SU-DHL-6 (cell line): Measurements from ENCODE around the gene NPIPB2.
"Not testable (repeated sequence)": the region's sequence is repeated elsewhere in the genome, so short reads cannot be mapped to it uniquely, and the experiment has no call there.

Source experiments
- EZH2phosphoT487 ChIP-seq: fragments of 200-600 bp; sonication (generic), shearing (Covaris generic); conservative IDR thresholded peaks from 2 replicates; pipeline ENCODE4 v1.6.1; 2018; ENCODE audit warnings: mild to moderate bottlenecking, antibody characterized with exemption, low read length, moderate library complexity, mixed read lengths
- TF ChIP-seq, protein P1 (sequence below): fragments of 200-600 bp; sonication (generic); IDR thresholded peaks from one replicate; pipeline ENCODE4 v1.5.1; 2017; ENCODE audit warnings: antibody characterized with exemption, mild to moderate bottlenecking, low read length, moderate library complexity; ENCODE audit not compliant: insufficient read depth, poor library complexity, severe bottlenecking

DNA sequence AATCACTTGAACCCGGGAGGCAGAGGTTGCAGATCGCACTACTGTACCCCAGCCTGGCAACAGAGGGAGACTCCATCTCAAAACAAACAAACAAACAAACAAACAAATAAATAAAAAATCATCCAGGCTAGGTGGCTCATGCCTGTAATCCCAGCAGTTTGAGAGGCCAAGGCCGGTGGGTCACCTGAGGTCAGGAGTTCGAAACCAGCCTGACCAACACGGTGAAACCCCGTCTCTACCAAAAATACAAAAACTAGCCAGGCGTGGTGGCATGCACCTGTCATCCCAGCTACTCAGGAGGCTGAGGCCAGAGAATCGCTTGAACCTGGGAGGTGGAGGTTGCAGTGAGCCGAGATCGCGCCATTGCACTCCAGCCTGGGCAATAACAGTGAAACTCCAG, 21.1 kb upstream of the NPIPB2 start:
- TF ChIP-seq, protein P1, sequence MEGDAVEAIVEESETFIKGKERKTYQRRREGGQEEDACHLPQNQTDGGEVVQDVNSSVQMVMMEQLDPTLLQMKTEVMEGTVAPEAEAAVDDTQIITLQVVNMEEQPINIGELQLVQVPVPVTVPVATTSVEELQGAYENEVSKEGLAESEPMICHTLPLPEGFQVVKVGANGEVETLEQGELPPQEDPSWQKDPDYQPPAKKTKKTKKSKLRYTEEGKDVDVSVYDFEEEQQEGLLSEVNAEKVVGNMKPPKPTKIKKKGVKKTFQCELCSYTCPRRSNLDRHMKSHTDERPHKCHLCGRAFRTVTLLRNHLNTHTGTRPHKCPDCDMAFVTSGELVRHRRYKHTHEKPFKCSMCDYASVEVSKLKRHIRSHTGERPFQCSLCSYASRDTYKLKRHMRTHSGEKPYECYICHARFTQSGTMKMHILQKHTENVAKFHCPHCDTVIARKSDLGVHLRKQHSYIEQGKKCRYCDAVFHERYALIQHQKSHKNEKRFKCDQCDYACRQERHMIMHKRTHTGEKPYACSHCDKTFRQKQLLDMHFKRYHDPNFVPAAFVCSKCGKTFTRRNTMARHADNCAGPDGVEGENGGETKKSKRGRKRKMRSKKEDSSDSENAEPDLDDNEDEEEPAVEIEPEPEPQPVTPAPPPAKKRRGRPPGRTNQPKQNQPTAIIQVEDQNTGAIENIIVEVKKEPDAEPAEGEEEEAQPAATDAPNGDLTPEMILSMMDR = not testable (repeated sequence)
- TF ChIP-seq EZH2phosphoT487 = not testable (repeated sequence)
